Measurements from ENCODE around the gene KIFAP3.
"Not testable (repeated sequence)": the region's sequence is repeated elsewhere in the genome, so short reads cannot be mapped to it uniquely, and the experiment has no call there.

KIFAP3 gene

GRCh38 chr1:169968174-169968573, 106.3 kb downstream of the KIFAP3 start:
- no peak for DNase-seq

GRCh38 chr1:169964206-169964605, 110.3 kb downstream of the KIFAP3 start:
- no peak for DNase-seq

- DNase-seq = no peak
These were observed 114.8 kb downstream of the KIFAP3 start for GRCh38 chr1:169959686-169960085.

- no peak for DNase-seq
These were observed 115.5 kb downstream of the KIFAP3 start for GRCh38 chr1:169958987-169959386.

GRCh38 chr1:169957884-169958283, 116.6 kb downstream of the KIFAP3 start:
- DNase-seq = no peak

GRCh38 chr1:169951108-169951507, 123.4 kb downstream of the KIFAP3 start:
- no peak for DNase-seq

- no peak for DNase-seq
These were observed 125.4 kb downstream of the KIFAP3 start for GRCh38 chr1:169949139-169949538.

GRCh38 chr1:169946206-169946605, 128.3 kb downstream of the KIFAP3 start:
- no peak for DNase-seq

GRCh38 chr1:169945181-169945580, 129.3 kb downstream of the KIFAP3 start:
- DNase-seq = no peak

GRCh38 chr1:169944621-169945020, 129.9 kb downstream of the KIFAP3 start:
- DNase-seq = no peak

- no peak for DNase-seq
These were observed 130.4 kb downstream of the KIFAP3 start for GRCh38 chr1:169943963-169944526.

GRCh38 chr1:169941982-169942830, 132.3 kb downstream of the KIFAP3 start:
- no peak for DNase-seq

- no peak for DNase-seq
These were observed 140.3 kb downstream of the KIFAP3 start for GRCh38 chr1:169933984-169934725.

- DNase-seq = no peak
These were observed 142.7 kb downstream of the KIFAP3 start for GRCh38 chr1:169931795-169932231.

- DNase-seq = no peak
These were observed 145.3 kb downstream of the KIFAP3 start for GRCh38 chr1:169929210-169929526.

GRCh38 chr1:169928438-169929209, 145.9 kb downstream of the KIFAP3 start:
- DNase-seq = peak; percentile 45

- DNase-seq = no peak
These were observed 148.7 kb downstream of the KIFAP3 start for GRCh38 chr1:169925505-169926482.

GRCh38 chr1:169924829-169925228, 149.7 kb downstream of the KIFAP3 start:
- no peak for DNase-seq

- DNase-seq = no peak
These were observed 150.4 kb downstream of the KIFAP3 start for GRCh38 chr1:169924063-169924462.

- DNase-seq = no peak
These were observed 153.4 kb downstream of the KIFAP3 start for GRCh38 chr1:169921080-169921479.

- no peak for DNase-seq
These were observed 155.6 kb downstream of the KIFAP3 start for GRCh38 chr1:169918927-169919326.

- not testable (repeated sequence) for DNase-seq
These were observed 156.3 kb downstream of the KIFAP3 start for GRCh38 chr1:169918220-169918619.

Data from SIG-M5 (cell line).